Measurements from ENCODE around the gene CLEC18B.
"Not testable (repeated sequence)": the region's sequence is repeated elsewhere in the genome, so short reads cannot be mapped to it uniquely, and the experiment has no call there.

Gene CLEC18B

GRCh38 chr16:74404148-74404933 lies 16.9 kb downstream of the CLEC18B start:
- FAIRE-seq: not testable (repeated sequence)

- FAIRE-seq: not testable (repeated sequence)
Measured at GRCh38 chr16:74400238-74400637, 21.0 kb downstream of the CLEC18B start.

GRCh38 chr16:74398212-74398895 lies 22.9 kb downstream of the CLEC18B start:
- FAIRE-seq: not testable (repeated sequence)

- FAIRE-seq: not testable (repeated sequence)
Measured at GRCh38 chr16:74396521-74397017, 24.7 kb downstream of the CLEC18B start.

- FAIRE-seq: not testable (repeated sequence)
Measured at GRCh38 chr16:74394604-74395003, 26.7 kb downstream of the CLEC18B start.

- FAIRE-seq: not testable (repeated sequence)
Measured at GRCh38 chr16:74394131-74394530, 27.1 kb downstream of the CLEC18B start.

GRCh38 chr16:74391454-74392050 lies 29.7 kb downstream of the CLEC18B start:
- FAIRE-seq: not testable (repeated sequence)

- FAIRE-seq: not testable (repeated sequence)
Measured at GRCh38 chr16:74382339-74383034, 38.8 kb downstream of the CLEC18B start.

- FAIRE-seq: not testable (repeated sequence)
Measured at GRCh38 chr16:74373847-74374184, 47.5 kb downstream of the CLEC18B start.

- FAIRE-seq: no peak
Measured at GRCh38 chr16:74372953-74373846, 48.1 kb downstream of the CLEC18B start.

GRCh38 chr16:74372369-74372768 lies 48.9 kb downstream of the CLEC18B start:
- FAIRE-seq: no peak

GRCh38 chr16:74370338-74371135 lies 50.7 kb downstream of the CLEC18B start:
- not testable (repeated sequence) for FAIRE-seq

- not testable (repeated sequence) for FAIRE-seq
Measured at GRCh38 chr16:74368002-74368911, 53.0 kb downstream of the CLEC18B start.

- FAIRE-seq: not testable (repeated sequence)
Measured at GRCh38 chr16:74367469-74368001, 53.7 kb downstream of the CLEC18B start.

GRCh38 chr16:74361646-74362610 lies 59.4 kb downstream of the CLEC18B start:
- not testable (repeated sequence) for FAIRE-seq
